TTC549 (cell line): ENCODE data around the gene MUC20.
"Not testable (repeated sequence)": the region's sequence is repeated elsewhere in the genome, so short reads cannot be mapped to it uniquely, and the experiment has no call there.

ENCODE experiments used
- FAIRE-seq: peaks from 2 replicates; lab custom pipeline; 2012; peaks lifted over from hg19 to GRCh38; lab: Jason Lieb, UNC

The MUC20 gene

DNA sequence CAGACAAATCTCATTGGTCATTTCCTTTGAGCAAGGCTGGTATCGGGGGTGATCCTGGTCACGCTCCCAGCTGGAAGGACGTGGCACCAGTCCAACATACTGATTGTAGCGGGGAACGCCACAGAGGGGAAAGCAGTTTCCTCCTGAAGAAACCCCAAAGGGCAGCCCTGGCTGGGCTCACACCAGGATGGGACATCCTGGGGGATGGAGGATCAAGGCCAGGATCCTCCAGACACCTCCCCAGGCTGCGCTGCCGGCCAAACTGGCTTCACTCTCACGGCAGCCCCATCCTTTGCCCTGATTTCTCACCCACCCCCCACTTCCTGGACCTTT, 36.6 kb downstream of the MUC20 start:
- no peak for FAIRE-seq

DNA sequence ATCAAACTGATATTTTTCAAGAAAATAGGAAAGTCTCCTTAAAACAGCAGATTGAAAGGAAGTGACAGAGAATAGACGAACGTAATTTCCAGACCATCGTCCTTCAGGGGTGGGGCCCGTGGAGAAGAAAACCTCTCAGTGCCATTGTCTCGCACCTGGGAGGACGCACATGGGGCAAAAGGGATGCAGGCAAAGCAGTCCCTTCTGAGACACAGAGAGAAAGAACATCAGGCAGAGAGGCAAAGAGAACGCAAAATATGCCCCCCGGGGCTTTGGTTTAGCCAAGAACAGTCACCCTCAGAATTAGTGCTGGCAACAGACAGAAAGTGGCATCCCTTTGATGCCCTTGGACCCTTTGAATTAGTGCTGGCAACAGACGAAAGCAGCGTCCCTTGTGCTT, 37.0 kb downstream of the MUC20 start:
- FAIRE-seq: no peak

DNA sequence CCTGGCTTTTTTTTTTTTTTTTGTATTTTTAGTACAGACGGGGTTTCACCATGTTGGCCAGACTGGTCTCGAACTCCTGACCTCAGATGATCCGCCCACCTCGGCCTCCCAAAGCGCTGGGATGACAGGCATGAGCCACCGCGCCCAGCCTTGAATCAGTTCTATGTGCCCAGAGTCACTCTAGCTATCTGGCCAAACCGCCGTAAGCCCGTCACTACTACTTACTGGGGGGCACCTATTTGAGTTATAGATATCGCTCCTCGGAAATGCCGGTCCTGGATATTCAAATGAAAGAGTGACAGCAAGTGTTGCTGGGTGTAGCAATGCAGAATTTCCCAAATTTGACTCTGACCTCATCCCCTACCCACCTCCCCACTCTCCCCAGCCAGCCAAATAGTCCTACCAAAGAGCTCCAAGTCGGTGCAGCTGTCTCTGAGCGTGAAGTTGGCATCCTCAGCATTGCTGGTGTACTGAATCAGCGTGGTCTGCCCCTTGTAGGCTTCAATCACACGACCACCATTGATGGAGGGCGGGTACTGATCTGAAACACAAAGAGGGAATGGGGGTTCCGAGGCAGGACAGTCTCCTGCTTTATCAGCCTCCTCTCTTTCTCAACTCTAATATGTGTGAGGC, 38.1 kb downstream of the MUC20 start:
- FAIRE-seq: no peak

DNA sequence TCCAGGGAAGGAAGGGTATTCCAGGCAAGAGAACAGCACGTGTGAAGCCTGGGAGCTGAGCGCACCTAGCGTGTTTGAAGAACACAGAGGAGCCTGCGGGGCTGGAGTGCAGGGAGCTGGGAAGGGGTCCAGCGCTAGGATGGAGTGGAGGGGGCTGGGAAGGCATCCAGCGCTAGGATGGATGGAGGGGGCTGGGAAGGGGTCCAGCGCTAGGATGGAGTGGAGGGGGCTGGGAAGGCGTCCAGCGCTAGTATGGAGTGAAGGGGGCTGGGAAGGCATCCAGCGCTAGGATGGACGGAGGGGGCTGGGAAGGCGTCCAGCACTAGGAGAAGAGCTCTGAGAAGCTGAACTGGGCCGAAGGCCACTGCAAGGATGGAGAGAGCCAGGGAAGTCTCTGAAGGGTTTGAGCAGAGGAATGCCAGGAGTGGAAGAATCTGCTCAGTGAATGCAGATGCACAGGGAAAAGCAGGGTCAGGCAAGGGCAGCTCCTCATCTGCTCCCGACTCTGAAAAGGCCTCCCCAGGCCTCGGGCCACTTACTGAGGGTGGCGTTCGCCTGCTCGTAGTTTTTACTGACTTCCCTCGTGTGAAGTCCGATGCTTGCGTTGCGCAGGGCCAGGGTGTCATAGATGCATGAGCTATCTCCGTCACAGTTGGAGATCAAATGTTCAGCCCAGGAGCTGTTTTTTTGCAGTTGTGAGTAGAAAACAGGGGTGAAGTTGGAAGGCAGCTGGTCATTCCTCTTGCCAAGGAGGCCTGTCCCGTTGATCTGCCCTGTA, 39.8 kb downstream of the MUC20 start:
- FAIRE-seq: no peak

DNA sequence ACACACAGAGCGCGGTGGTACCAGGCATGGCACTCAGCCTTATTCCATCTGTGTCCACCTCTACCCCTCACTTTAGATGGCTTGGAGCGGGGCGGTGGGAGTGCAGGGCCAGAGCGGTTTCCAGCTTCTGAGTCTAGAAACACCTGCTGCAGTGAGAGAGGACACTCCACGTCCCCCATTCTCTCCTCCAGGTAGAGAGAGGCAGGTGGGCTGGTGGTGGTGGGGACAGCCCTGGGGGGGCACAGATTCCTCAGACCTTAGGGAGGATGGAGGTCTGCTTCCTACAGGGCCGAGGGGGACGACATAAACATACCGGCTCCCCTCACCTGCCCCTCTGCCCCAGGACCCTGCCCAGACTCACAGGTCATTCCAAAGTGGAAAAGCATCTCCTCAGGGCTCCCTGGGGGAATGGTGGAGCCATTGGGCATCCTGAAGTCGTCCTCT, 40.4 kb downstream of the MUC20 start:
- FAIRE-seq: no peak

DNA sequence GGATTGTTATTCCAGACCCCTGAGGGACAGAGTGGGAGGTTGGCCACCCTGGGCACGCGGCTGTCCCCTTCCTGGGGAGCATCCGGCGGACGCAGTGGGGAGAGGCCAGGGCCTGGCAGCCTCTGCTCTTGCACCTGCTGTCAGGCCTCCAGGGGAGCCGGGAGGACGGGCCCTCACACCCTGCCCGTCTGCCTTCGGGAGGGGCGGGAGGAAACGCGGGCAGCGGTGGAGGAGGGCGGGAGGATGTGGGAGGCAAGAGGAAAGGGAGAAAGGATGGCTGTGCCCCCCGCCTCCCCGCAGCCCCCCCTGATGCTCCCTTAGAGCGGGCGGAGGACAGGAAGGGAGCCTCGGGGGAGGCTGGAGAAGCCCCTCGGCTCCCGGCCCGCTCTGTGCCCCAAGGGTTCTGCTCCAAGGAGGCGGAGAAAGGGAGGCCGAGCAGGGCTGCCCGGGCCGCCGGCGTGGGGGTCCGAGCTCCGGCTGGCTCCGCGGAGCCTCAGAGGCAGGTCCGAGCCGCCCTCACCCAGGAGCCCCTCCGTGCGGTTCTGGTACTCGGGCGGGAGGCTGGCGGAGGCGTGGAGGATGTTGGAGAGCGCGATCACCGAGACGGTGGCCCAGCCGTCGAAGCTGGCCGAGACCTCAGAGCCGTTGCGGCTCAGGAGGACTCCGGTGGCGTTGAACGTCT, 40.9 kb downstream of the MUC20 start:
- no peak for FAIRE-seq

DNA sequence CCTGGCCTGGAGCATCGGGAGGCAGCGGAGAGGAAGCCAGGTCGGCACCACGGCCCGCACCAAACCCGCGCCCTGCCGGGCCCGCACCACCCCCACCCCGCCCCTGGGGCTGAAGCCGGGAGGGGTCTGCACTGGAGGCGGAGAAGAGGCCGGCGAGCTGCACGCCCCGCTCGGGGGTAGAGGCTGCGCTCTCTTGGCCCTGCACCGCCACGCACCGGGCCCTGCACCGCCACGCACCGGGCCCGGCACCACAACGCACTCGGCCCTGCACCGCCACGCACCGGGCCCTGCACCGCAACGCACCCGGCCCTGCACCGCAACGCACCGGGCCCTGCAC, 41.4 kb downstream of the MUC20 start:
- FAIRE-seq: no peak

DNA sequence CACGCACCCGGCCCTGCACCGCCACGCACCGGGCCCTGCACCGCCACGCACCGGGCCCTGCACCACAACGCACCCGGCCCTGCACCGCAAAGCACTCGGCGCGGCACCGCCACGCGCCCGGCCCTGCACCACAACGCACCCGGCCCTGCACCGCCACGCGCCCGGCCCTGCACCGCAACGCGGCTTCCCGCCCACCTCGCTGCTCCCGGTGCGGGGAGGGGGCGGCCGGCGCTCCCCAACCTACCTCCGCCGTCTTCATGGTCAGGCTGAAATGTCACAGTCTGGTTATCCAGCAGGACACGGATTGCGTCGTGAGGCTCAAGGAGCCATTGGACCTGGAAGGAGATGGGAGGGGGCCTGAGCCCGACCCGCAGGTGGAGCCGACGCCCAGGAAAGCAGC, 41.8 kb downstream of the MUC20 start:
- FAIRE-seq: no peak

DNA sequence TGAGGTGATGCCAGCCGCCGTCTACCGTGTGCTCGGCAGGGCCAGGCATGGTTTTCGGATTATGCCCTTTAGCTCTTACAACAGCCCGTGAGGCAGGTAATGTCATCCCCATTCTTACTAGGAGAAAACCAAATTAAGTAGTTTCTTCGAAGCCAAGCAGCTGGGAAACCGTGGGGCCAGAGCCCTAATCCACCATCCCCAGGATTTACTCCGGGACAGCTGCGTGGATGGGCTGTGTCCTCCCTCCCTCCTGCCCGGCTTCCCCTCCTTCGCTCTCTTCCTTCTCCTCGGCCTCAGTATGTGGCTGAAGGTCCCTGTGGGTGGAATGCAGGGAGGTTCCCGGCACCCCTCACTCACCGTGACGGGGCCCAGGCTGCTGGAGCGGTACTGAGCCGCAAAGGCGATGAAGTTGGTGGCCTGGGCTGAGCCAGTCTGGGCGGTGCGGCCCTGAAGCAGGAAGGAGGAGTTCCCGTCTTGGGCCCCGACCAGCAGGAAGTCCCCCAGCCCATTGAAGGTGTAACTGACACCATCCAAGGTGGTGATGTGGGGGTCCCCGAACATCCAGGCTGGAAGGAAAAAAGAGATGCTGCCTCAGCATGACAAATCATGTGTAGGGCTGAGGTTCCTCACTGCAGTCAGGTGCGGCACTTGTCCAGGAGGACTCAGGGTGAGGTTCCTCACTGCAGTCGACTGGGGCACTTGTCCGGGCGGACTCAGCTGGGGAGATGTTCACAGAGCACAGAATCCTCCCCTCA, 42.5 kb downstream of the MUC20 start:
- no peak for FAIRE-seq

DNA sequence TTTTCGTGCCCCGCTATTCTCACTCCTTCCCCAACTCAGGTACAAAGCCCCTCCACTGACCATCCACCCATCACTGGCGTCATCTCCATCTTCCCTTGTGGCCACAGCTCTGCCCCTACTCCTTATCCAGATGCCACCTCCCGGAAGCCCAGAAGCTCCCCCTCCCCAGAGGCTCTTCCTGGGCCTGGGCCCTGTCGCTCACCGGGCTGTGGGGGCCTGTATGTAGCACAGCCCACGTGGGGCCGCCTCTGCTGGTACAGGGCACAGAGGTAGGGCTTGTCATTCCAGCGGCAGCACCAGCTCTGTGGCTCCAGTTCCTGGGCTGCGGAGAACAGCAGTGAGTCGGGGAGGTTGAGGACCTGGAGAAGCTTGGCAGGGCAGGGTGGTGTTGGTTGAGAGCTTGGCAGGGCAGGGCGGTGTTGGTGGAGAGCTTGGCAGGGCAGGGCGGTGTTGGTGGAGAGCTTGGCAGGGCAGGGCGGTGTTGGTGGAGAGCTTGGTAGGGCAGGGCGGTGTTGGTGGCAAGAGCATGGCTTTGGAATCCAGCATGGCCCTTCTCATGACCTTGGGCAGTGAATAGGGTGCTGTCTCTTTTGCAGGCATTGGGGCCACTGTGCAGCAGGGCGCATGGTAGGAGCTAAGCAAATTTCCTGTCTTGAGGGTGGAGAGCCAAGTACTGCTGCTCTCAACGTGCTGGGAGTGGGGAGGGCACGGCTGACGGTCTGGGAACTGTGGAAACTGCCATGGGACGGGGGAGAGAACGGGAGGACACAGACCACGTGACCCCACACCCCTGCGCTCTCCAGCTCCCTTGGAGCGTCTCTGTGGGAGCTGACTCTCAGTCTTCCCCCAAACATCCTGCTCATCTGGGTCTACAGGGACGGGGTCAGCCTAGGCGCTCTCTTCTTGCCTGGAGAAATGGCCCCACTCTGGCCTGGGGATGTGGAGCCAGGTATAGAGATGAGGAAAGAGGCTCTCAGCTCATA, 43.4 kb downstream of the MUC20 start:
- FAIRE-seq: no peak

DNA sequence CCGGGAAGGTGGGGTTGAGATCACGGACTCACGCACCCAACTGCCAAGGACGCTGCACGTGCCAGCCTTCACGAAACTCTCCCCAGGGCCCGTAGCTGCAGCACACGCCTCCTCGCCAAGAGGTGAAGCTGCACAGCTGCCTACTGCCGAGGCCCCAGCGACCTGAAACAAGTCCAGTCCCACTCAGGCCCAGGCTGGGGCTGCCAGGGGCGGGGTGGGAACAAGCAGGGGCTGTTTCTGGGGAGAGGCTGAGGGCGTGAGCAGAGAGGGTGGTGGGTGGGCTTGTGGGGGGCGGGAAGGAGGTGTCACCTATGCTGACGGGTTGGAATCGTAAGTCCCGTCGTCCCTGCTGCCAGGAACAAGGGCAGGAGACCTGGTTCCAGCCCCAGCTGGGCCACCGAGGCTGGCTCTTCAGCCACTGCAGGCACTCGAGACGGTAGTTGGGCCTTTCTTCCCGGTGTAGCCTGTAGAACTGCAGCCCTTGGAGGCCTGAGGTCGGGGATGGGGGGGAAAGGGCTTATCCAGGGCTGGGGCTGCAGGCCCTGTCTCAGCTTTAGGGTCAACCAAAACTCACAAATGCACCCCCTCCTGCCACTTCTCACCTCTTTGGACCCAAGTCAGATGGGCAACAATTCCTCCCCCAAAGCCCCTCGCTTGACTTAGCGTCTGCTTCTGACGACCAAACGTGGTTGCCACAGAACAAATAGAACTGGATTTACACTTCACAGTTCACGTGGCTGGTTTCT, 44.4 kb downstream of the MUC20 start:
- FAIRE-seq: no peak

DNA sequence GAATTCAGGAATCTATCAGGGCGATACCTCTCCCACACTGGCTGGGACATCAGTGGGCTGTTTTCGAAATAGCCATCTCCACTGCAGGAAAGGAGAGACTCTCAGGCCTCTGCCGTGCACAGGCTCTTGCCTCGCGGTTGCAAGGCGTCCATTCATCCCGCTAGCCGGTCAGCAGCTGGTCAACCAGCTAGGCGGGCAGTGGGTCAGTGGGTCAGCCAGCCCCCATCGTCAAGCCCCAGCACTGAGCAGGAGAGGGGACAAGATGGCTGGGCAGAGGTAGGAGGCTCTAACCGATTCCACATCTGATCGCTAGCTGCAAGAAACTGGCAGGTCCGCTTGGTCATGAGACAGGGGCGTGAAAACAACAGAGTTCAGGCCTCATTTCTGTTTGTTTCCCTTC, 45.9 kb downstream of the MUC20 start:
- no peak for FAIRE-seq

DNA sequence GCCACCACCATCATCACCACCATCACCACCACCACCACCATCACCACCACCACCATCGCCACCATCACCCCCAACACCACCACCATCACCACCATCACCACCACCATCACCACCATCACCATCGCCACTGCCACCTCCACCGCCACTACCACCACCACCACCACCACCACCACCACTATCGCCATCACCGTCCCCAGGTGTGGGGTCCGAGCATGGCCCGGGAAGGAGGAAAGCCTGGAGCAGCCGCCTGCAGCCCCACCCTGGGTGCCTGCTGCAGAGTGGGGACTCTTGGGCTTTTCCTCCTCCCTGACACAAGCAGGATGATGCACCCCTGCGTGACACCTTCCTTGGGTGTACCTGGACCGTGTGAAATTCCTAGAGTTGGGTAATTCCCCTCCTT, 47.0 kb downstream of the MUC20 start:
- no peak for FAIRE-seq

DNA sequence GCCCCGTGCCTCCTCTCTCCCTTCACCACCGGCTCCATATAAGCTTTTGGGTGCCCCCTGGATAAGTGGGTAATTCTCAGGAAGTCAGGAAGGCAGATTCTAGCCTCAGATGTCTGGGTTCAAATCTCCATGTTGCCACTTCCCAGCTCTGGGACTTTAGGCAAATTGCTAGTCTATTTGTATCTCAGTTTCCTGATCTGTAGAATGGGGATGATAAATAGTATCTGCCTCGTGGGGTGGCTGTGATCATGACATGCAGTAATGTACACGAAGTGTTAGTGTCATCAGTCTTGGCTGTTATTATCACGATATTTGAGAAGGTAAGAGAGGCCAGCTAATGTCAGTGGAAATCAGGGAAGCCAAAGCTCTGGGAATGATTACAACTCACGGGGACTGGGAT, 47.6 kb downstream of the MUC20 start:
- no peak for FAIRE-seq

DNA sequence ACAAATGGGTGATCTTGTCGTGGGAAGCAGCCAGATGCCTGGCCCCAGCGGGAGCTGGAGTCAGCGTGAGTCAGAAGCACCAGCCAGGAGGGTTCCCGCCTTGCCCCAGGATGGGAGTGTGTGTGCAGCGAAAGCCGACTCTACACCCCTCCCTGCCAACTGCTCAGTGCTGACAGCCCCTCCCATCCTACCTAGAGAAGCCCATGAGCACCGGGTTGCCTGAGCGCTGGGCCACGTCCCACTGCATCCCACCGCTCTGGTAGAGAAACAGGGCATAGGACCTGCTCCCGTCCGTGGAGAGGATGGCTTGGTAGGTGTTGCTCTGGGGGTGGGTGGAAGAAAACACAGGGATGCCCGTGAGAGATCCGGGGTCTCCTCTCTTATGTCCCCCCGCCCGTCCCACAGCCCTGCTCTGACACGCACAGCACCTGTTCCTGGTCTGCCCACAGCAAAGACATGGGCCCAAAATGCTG, 48.1 kb downstream of the MUC20 start:
- FAIRE-seq: no peak

DNA sequence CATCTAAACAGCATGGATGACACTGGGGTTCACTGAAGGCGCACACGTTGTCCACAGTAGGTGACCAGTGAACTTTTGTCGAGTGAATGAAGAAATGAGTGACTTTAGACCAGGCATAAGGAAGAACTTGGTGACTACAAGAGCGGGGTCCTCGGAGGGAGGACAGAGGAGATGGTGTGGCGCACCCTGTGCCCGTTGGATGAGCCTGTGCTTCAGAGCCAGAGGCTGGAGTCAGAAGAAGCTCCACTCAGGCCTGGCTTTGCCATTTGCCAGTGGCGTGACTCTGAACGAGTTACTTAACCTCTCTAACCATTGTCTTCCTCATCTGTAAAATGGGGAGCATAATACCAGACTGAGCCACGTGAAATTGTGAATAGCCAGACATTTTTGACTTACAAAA, 48.8 kb downstream of the MUC20 start:
- FAIRE-seq: no peak

DNA sequence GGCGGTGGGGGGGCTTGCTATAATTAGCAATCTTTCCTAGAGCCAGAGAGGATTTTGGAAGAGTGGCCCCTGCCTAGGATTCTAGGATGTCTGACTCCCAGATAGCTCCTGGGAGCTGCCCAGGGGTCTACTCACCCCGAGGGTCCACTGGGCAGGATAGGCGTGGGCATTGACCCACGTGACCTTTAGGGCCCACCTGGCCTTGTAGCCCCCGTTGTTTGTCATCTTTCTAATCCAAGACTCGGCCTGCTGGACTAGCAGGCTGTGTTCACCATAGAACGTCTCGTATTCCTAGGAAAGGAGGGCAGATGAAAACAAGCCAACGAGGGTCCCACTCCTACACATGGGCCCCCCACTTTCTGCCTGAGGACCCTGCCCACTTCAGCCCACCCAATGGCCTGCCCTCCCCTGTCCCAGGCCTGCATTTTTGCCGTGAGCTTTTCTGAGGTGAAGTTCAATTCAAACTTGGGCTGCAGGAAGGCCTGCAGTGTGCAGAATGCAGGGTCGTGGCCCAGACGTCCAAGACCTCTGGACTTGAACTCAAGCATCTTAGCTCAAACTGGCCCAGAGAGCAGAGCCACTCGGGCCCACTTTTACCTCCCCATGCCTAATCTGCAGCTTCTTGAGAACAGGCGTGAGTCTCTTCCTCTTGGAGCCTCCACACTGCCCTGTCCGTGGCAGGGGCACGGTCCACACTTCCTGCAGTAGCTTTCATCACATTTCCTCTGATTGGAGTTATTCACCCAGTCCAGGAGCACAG, 49.5 kb downstream of the MUC20 start:
- no peak for FAIRE-seq

DNA sequence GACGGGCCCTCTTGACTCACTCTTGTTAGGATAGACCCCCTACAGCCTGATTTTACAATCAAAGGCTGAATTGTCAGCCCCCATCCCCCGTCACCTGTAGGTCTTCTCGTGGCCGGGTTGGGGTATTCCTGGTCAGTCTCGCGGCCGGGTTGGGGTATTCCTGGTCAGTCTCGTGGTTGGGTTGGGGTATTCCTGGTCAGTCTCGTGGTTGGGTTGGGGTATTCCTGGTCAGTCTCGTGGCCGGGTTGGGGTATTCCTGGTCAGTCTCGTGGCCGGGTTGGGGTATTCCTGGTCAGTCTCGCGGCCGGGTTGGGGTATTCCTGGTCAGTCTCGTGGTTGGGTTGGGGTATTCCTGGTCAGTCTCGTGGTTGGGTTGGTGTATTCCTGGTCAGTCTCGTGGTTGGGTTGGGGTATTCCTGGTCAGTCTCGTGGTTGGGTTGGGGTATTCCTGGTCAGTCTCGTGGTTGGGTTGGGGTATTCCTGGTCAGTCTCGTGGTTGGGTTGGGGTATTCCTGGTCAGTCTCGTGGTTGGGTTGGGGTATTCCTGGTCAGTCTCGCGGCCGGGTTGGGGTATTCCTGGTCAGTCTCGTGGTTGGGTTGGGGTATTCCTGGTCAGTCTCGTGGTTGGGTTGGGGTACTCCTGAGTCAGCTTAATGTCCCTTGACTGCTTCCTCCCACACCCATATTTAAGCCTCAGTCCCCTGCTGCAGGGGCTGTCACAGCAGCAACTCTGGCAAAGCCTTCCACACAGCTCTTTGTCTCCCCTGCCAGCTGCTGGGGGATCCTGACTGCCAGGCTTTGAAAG, 50.3 kb downstream of the MUC20 start:
- FAIRE-seq: not testable (repeated sequence)

DNA sequence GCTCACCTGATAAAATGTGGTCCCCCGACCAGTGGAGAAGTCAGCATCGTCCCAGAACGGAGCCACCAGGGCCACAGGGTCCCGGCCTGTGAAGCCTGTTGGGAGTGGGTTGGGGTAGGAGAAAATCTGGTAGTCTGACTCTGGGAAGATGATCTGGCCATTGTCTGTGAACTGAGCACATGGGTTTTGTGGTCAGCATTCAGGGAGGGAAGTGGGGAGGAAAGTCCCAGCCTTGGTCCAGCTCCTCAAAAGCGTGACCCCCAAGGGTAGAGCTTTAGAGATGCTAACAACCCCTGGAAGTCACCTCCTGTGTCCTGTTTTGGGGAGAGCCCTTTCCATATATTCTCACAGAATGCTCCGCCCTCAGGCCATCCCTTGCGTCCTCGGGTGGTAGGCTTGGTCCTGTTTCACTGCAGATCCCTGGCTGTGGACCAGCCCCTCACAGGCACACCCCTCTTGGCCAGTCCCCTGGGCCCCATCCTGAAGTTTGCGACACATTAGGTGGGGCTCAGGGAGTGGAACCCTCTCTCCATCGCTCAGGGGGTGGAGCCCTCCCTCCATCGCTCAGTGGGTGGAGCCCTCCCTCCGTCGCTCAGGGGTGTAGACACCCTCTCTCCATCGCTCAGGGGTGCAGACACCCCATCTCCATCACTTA, 51.0 kb downstream of the MUC20 start:
- no peak for FAIRE-seq
